Activated CD4-positive, CD25-positive, alpha-beta regulatory T cell treated with anti-CD3 and anti-CD28 coated beads, Interleukin-2, amount 50 U/mL, for 16 hours (primary cell): Measurements from ENCODE around the gene ACOT13.
"Not testable (repeated sequence)": the region's sequence is repeated elsewhere in the genome, so short reads cannot be mapped to it uniquely, and the experiment has no call there.

Source experiments
- DNase-seq: peaks from one replicate; pipeline ENCODE4 v3.0.0-alpha.2; 2020; ENCODE audit warnings: low read depth, low spot score

ACOT13 gene

DNA sequence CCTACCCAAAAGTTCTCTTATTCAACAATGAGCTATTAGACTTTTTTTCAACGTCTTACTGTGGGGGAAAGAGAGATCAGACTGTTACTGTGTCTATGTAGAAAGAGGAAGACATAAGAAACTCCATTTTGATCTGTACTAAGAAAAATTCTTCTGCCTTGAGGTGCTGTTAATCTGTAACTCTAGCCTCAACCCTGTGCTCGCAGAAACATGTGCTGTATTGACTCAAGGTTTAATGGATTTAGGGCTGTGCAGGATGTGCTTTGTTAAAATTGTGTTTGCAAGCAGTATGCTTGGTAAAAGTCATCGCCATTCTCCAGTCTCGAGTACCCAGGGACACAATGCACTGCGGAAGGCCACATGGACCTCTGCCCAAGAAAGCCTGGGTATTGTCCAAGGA lies 5.1 kb upstream of the ACOT13 start:
- not testable (repeated sequence) for DNase-seq

DNA sequence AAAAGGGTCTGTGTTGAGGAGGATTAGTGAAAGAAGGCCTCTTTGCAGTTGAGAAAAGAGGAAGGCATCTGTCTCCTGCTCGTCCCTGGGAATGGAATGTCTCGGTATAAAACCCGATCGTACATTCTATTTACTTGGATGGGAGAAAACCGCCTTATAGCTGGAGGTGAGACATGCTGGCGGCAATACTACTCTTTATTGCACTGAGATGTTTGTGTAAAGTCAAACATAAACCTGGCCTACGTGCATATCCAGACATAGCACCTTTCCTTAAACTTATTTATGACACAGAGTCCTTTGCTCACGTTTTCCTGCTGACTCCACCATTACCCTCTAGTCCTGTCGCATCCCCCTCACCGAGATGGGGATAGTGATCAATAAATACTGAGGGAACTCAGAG lies 4.6 kb upstream of the ACOT13 start:
- DNase-seq: no peak

DNA sequence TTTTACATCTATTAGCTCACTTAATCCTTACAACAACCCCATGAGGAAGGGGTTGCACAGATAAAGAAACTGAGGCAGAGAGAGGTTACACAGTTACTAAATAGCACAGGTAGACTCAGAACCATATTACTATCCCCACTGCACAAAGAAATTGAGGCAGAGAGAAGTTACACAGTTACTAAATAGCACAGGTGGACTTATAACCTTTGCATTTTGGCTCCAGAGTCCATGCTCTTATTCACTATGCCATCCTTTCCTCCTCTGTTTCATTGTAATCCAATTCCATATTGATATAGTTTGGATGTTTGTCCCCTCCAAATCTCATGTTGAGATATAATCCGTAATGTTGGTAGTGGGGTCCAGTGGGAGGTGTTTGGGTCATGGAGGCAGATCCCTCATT lies 3.7 kb upstream of the ACOT13 start:
- DNase-seq: no peak

DNA sequence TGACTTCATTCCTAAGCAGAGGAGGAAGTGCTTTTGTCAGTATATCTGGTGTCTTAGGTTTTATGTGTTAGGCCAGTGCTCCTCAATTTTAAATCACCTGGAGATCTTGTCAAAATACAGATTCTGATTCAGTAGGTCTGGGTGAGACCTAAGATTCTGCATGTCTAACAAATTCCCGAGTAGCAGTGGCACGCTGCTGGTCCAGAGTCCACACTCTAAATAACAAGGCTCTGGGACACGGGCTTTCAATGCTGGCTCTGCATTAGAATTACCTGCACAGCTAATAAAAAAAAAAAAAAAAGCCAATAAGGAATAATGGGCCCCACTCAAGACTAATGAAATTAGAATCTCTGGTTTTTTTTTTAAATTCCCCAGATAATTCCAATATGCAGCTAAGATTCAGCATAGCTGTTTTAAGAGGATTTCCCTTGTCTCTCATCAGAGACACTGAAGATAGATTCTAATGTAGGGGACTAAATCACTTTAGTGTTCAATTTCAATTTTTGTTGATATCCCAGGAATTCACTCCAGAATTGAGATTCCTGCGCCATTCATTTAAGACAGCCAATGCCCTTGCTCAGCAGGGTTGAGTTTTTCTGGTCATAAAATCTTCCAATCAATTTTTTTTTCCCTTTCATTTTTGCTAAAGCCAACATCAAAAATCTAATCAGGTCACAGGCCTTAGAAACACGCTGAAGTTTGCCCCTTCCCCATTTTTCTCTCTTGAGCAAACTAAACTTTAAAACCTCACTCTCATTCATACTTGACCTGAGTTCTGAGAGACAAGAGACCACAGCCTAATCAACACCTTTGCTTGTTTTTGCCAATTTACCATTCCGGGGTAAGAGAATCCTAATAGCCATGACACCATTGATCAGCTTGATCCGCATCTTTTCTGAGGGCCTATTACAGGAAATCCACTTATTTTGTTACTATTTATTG lies 2.6 kb upstream of the ACOT13 start:
- no peak for DNase-seq

DNA sequence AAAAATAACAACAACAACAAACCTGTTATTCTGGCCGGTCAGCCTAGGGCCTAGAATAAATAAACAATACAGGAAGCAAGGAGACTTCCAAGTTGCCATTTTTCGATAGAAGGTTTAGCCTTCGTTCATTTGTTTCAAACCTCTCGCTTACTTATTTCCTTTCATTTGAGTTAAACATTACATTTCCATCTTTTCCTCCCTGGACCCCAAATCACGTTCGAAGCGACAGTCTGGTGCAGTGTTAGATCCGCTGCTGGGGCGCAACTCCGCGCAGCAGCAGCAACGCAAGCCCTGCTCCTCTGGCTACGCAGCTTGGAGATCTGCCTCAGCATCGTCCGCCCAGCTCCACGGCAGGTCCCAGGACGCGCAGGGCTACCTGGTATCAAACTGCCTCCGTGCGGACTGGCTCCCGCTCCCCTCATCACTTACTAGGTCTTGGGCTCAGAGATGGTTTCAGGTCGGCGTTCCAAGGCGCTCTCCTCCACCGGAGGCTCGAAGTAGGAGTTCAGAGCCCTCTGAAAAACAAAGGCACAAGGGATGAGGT lies 708 bp upstream of the ACOT13 start:
- DNase-seq: no peak

DNA sequence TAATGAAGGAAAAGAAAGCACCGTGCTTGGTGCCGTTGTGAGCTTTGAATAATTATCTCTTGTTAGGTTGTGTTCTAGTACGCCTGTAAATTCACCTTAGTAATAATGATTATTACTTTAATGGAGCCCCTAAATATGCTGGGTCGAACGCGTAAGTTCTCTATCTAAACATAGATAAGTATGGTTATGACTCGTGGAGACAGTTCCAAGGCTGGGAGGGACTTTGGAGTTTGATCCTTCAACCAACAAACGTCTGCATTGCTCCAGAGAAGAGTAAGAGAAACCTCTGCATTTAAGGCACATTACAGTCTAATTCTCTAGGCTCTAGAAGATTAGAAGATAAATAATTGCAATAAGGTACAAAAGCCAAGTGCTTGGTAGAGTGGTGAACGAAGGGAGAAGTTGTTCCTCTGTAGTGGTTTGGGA lies 514 bp downstream of the ACOT13 start:
- DNase-seq: no peak

DNA sequence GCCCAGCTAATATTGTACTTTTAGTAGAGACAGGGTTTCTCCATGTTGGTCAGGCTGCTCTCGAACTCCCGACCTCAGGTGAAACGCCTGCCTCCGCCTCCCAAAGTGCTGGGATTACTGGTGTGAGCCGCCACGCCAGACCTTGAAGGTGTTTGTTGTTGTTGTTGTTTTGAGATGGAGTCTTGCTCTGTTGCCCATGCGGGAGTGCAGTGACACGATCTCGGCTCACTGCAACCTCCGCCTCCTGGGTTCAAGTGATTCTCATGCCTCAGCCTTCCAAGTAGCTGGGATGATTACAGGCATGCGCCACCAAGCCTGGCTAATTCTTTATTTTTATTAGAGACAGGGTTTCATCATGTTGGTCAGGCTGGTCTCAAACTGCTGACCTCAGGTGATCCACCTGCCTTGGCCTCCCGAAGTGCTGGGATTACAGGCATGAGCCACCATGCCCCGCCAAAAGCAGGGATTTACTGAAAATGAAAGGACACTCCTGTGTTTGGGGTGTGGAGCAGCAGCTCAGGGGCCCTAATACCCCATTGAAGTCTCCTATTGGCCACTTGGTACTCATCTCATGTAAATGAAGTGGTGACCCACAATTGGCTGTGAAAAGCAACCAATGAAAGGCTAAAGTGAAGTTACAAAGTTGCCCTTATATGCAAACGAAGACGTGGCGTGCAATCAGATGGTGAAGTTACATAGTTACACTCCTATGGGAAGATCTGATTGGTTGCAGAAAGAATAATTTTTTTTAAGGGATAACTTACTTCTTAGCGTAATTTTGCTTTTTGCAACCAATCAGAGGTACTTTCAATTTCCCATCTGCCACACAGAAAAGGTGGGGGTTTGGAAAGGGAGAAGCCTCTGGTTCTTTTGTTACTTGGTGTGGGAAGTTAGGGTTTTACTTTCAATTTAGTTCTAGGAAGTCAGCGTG lies 1.5 kb downstream of the ACOT13 start:
- DNase-seq: not testable (repeated sequence)

DNA sequence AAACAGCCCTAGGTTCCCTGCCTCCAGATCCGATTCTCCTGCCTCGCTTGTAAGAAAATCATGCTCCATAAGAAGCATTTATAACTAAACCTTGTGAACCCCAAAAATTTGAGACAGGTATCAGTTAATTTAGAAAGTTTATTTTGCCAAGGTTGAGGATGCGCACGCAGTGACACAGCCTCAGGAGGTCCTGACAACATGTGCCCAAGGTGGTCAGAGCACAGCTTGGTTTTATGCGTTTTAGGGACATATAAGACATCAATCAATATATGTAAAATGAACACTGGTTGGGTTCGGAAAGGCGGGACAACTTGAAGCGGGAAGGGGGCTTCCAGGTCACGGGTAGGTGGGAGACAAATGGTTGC lies 2.1 kb downstream of the ACOT13 start:
- no peak for DNase-seq

DNA sequence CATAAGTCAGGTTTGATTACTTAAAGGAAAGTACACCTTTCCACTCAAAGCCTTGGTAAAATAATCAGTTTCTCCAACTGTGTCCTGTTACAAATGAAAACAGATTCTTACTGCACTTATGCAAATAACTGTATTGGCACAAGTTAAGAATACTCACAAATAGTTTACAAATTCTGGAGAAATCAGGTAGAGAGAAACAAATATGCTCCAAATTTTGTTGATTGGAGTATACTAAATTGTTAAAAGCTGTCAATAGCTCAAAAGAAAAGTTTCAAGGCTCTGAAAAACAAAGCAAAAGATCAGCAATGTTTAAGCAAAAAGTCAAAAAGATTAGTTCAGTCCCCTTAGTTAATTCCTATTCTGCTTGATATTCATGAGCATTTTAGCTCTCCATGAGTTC lies 3.6 kb downstream of the ACOT13 start:
- DNase-seq: not testable (repeated sequence)

DNA sequence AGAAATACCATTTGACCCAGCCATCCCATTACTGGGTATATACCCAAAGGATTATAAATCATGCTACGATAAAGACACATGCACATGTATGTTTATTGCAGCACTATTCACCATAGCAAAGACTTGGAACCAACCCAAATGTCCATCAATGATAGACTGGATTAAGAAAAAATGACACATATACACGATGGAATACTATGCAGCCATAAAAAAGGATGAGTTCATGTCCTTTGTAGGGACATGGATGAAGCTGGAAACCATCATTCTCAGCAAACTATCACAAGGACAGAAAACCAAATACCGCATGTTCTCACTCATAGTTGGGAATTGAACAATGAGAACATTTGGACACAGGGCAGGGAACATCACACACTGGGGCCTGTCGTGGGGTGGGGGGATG lies 4.2 kb downstream of the ACOT13 start:
- DNase-seq: not testable (repeated sequence)

DNA sequence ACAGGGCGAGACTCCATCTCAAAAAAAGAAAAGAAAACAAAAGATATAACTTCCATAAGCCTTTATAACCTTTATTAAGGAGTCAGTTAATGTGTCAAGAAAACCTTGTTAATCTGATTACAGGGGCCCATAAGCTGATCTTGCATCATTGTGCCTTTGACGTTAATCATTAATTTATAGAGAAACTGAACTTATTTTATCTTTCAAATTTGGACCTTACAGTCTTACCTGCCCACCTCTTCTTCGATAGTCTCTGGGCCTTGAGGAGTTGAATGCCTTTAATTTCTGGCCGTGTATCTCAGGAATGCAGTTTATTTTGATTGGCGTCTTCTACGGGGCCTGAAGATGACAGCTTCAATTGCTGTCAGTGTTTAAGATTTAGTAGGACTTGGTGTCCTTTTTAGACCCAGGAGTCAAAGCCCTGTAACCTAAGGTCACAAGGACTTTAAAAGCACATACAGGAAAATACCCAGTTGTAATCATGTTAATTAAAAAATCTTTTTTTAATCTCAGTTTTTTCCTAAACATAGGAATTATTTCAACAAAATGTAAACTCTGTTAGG lies 5.8 kb downstream of the ACOT13 start:
- no peak for DNase-seq

DNA sequence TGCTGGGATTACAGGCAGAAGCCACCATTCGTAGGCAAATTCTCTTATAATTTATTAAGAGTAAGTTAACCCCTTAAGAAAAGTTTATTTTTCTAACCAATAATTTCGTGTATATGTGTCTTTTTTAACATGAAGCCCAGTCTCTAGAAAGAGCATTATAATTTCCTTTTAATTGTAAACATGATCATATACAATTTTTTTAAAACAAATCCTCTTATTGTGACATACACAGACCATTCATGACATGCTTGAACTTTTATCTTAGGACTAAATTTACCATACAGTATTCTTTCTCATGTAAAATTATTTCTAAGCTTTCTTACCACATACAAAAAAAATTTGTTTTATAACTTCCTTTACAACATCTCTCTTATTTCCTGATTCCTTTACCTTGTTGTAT lies 6.7 kb downstream of the ACOT13 start:
- DNase-seq: no peak

DNA sequence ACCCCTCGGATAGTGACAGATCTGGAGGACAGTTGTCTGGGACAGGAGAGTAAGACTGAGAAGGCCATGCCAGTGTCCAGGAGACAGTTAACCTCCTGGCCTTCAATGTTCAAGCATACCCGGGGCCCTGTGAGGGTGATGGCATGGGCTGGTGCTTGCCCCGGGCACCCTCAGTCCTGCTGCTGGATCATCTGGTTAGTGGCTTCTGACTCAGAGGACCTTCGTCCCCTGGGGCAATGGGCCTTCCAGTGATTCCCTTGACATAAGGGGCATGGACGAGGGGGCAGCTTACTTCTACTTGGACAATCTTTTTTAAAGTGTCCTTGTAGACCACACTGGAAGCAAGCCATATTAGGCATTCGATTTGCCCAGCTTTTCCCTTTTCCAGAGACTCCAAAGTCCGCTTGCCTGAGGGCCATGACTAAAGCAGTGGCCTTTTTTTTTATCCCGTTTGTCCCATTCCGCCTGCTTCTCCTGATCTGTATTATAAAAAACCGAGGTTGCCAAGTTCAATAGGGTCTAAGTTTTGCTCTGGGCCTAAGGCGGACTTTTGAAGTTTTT lies 12.0 kb downstream of the ACOT13 start:
- not testable (repeated sequence) for DNase-seq

DNA sequence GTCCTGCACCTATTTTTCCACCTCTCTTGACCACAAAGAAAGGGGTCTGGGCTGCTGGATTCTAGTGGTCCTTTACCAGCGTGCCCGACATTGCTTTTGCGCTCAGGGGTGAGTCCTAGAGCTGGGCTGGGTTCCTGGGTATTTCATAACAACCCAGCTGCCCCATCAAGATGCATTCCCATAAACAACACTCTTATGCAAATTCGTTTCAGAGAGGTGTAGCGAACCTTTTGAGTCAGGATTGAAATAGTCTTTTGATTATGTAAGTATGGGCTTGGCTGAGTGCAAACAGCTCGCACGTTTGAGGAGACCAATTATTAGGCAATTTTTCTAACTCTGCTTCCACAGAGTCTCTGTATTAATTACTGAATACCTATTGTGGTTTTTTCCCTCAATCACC lies 13.7 kb downstream of the ACOT13 start:
- no peak for DNase-seq

DNA sequence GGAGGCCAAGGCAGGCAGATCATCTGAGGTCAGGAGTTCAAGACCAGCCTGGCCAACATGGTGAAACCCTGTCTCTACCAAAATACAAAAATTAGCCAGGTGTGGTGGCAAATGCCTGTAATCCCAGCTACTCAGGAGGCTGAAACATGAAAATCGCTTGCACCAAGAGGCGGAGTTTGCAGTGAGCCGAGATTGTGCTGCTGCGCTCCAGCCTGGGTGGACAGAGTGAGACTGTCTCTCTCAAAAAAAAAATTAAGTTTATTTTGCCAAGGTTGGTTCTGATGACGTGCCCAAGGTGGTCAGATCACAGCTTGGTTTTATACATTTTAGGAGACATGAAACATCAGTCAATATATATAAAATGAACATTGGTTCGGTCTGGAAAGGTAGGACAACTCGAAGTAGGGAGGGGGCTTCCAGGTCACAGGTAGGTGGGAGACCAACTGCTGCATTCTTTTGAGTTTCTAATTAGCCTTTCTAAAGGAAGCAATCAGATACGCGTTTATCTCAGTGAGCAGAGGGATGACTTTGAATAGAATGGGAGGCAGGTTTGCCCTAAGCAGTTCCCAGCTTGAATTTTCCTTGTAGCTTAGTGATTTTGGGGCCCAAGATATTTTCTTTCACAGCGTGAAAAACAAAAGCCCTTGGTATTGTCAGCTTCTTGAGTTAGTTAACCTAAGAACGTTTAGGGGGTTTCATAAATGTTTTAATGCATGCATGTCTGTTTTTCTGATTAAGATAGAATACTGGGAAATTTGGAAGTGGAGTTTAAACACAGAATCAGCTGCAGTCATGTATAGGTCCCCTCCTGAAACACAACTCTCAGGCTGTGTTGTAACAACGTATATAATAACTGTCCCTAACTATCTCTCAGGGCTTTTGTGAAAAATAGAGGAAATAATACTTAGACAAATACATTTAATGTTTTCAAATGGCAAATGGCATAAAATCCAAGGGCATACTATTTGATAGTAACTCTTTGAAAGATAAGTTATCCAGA lies 16.7 kb downstream of the ACOT13 start:
- DNase-seq: no peak

DNA sequence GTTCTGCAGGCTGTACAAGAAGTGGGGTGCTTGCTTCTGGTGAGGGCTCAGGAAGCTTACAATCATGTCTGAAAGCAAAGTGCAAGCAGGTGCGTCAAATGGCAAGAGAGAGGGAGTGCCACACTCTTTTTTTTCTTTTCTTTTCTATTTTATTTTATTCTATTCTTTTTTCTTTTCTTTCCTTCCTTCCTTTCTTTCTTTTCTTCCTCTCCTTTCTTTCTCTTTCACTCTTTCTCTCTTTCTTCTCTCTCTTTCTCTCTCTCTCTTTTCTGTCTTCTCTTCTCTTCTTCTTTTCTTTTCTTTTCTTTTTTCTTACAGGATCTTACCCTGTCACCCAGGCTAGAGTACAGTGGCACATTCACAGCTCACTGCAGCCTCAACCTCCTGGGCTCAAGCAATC lies 19.5 kb downstream of the ACOT13 start:
- DNase-seq: no peak

DNA sequence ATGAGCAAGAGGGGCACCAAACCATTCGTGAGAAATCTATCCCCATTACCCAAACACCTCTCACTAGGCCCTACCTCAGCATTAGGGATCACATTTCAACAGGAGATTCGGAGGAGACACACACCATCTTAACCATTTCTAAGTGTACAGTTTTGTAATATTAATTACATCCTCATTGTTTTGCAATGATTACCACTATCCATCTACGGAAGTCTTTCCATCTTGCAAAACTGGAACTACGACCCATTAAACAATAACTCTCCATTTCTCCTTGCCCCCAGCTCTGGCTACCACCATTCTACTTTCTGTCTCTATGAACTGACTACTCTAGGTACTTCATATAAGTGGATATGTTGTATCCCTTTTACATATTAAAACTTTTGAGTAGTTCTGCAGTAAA lies 20.1 kb downstream of the ACOT13 start:
- DNase-seq: no peak

DNA sequence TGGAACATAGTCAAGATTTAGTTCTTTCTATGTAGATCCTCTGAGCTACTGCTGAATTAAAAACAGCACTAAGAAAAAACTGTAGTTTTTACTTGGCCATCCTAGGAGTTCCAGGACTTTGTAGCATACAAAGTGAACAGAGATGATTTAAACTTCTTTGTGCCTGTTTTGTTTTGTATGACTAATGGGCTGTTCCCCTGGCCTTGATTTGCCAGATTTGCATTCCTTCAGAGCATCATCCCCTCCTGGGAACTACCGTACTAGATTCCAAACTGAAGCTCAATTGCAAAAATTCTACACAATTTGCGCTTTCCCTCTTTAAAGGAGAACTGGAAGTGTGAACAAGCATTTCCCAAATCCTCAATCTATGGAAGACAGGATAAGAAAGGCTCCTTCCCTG lies 23.1 kb downstream of the ACOT13 start:
- no peak for DNase-seq

DNA sequence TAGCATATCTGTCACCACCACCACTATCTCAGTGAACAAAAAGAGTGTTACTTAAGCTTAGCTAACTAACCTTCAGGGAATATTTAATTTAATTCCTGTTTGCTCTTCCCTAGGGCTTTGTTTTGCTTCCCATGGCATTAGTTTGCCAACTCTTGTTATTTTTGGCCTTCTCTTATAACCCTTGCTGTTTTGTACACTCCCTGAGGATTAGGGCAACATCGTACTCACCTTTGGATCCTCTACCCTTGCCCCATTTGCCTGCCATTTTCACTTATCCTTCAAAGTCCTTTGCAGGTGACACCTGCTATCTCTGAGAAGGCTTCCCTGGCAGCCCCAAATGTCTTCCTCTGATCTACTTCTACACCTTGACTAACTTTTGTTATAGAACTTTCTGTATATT lies 23.7 kb downstream of the ACOT13 start:
- DNase-seq: no peak

DNA sequence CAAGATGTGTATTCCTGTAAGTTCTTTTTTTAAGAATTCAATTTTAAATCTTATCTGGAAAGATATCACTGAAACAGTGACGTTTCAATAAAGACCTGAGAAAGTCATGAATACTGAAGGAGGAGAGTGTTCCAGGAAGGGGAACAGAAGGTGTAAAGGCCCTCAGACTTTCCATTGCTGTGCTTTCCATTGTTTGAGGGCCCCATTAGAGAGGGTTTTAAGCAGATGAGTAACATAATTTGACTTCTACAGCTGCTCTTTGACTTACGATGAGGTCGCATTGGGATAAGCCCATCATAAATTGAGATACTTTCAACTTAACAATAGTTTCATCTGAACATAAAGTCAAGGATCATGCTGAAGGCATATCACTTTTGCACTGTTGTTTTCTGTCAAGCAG lies 24.7 kb downstream of the ACOT13 start:
- no peak for DNase-seq
